ENCODE results near the gene FAU.
A peak's percentile ranks its signal among the peaks of the same experiment; 100 is the strongest.
"Not testable (repeated sequence)": the region's sequence is repeated elsewhere in the genome, so short reads cannot be mapped to it uniquely, and the experiment has no call there.

FAU gene

GRCh38 chr11:65121865-65122696 lies at the start of gene FAU, which contains the start of gene MRPL49:
Gene FAU (minus strand): TSS chr11:65122134. CDS start chr11:65121813, 321 bp downstream.
Gene MRPL49 (plus strand): TSS chr11:65122321. CDS start chr11:65122347, 26 bp downstream.
- peak; percentile 92 for DNase-seq (ENCODE audit: low spot score)

- no peak for DNase-seq (ENCODE audit: low spot score)
Measured at GRCh38 chr11:65170058-65170534, 48.2 kb upstream of the FAU start, which contains the start of gene SPDYC. Gene SPDYC (plus strand): TSS chr11:65170233. CDS start chr11:65171358, 1,125 bp downstream.

GRCh38 chr11:65169164-65169641 lies 47.3 kb upstream of the FAU start:
- no peak for DNase-seq (ENCODE audit: low spot score)

- DNase-seq (ENCODE audit: low spot score): no peak
Measured at GRCh38 chr11:65167656-65168055, 45.7 kb upstream of the FAU start.

- no peak for DNase-seq (ENCODE audit: low spot score)
Measured at GRCh38 chr11:65166893-65167292, 45.0 kb upstream of the FAU start.

- peak; percentile 39 for DNase-seq (ENCODE audit: low spot score)
Measured at GRCh38 chr11:65165410-65166317, 43.7 kb upstream of the FAU start.

- peak; percentile 39 for DNase-seq (ENCODE audit: low spot score)
Measured at GRCh38 chr11:65163684-65164083, 41.8 kb upstream of the FAU start.

GRCh38 chr11:65160643-65161042 lies 38.7 kb upstream of the FAU start:
- no peak for DNase-seq (ENCODE audit: low spot score)

GRCh38 chr11:65159012-65159411 lies 37.1 kb upstream of the FAU start:
- DNase-seq (ENCODE audit: low spot score): no peak

GRCh38 chr11:65157336-65157735 lies 35.4 kb upstream of the FAU start:
- no peak for DNase-seq (ENCODE audit: low spot score)

GRCh38 chr11:65156926-65157325 lies 35.0 kb upstream of the FAU start:
- DNase-seq (ENCODE audit: low spot score): no peak

- DNase-seq (ENCODE audit: low spot score): no peak
Measured at GRCh38 chr11:65156256-65156655, 34.3 kb upstream of the FAU start.

- DNase-seq (ENCODE audit: low spot score): no peak
Measured at GRCh38 chr11:65152122-65152521, 30.2 kb upstream of the FAU start.

GRCh38 chr11:65151331-65151899 lies 29.5 kb upstream of the FAU start:
- no peak for DNase-seq (ENCODE audit: low spot score)

- no peak for DNase-seq (ENCODE audit: low spot score)
Measured at GRCh38 chr11:65150509-65151299, 28.8 kb upstream of the FAU start.

GRCh38 chr11:65150131-65150508 lies 28.2 kb upstream of the FAU start:
- DNase-seq (ENCODE audit: low spot score): not testable (repeated sequence)

- DNase-seq (ENCODE audit: low spot score): no peak
Measured at GRCh38 chr11:65148657-65149056, 26.7 kb upstream of the FAU start.

- DNase-seq (ENCODE audit: low spot score): no peak
Measured at GRCh38 chr11:65147352-65148075, 25.6 kb upstream of the FAU start.

- no peak for DNase-seq (ENCODE audit: low spot score)
Measured at GRCh38 chr11:65141896-65142494, 20.1 kb upstream of the FAU start.

- DNase-seq (ENCODE audit: low spot score): no peak
Measured at GRCh38 chr11:65136515-65137096, 14.7 kb upstream of the FAU start.
